HEK293 (cell line): ENCODE data around the gene KEL.

Source experiments
- CTCF ChIP-seq: fragments of 450-650 bp; formaldehyde crosslinking; IDR thresholded peaks from 2 replicates; pipeline ENCODE4 v1.5.1; 2016; ENCODE audit warnings: missing biosample characterization, missing genetic modification characterization
- ZNF157 ChIP-seq: fragments of 450-650 bp; formaldehyde crosslinking; IDR thresholded peaks from 2 replicates; pipeline ENCODE4 v1.5.1; 2016; ENCODE audit warnings: missing biosample characterization, missing genetic modification characterization
- ZNF24 ChIP-seq: fragments of 450-650 bp; formaldehyde crosslinking; IDR thresholded peaks from 2 replicates; pipeline ENCODE4 v1.5.1; 2016; ENCODE audit warnings: missing biosample characterization, missing genetic modification characterization
- ZNF513 ChIP-seq: fragments of 450-650 bp; IDR thresholded peaks from 2 replicates; pipeline ENCODE4 v1.5.1; 2018; ENCODE audit warnings: missing biosample characterization, missing genetic modification characterization

- TF ChIP-seq ZNF157 (tag by site-specific recombination) (no peak), CTCF (tag by site-specific recombination) (peak; percentile 29; the same call in 1 of the 2 replicates), ZNF24 (tag by site-specific recombination) (no peak), ZNF513 (tag by site-specific recombination) (no peak)
These were observed 22.8 kb downstream of the KEL start, which contains the start of gene LLCFC1 for GRCh38 chr7:142939226-142939910.
